Colonic mucosa (tissue), 4 donors: ENCODE data around the gene SLC17A7. TPM values are rescaled to one million over a fixed set of nuclear protein-coding genes. Genes with fewer than 3 reads are reported as not detected.

Source experiments
- DNase-seq: peaks from one replicate; pipeline ENCODE4 v3.0.0-alpha.2; 2020
- H3K27ac ChIP-seq: fragments of 200-600 bp; one replicate; pipeline ENCODE4 v1.8.0; 2021
- H3K27me3 ChIP-seq: fragments of 200-600 bp; one replicate; pipeline ENCODE4 v1.8.0; 2021
- H3K36me3 ChIP-seq: fragments of 200-600 bp; one replicate; pipeline ENCODE4 v1.8.0; 2021
- H3K4me1 ChIP-seq: fragments of 200-600 bp; one replicate; pipeline ENCODE4 v1.8.0; 2021; ENCODE audit warnings: mild to moderate bottlenecking
- H3K4me3 ChIP-seq: fragments of 200-600 bp; one replicate; pipeline ENCODE4 v1.8.0; 2021
- H3K9ac ChIP-seq, 2 donors: one replicate each; pipeline ENCODE4 v1.7.0; 2013; ENCODE audit warnings: control low read depth in 2 of 2, low read depth in 2 of 2, low read length in 2 of 2
- H3K9me3 ChIP-seq: fragments of 200-600 bp; one replicate; pipeline ENCODE4 v1.8.0; 2021
- CTCF ChIP-seq: fragments of 200-600 bp; IDR thresholded peaks from one replicate; pipeline ENCODE4 v1.8.0; 2022; ENCODE audit warnings: antibody characterized with exemption, mild to moderate bottlenecking
- intact Hi-C: fragments of 100-400 bp; cut with DNase I; formaldehyde crosslinking; loops from one replicate; pipeline ENCODE4 v1.14.1; 2022
- total RNA-seq, 2 donors: library from RNA; stranded (reverse); fragmentation: NEBNext Ultra II Directional in 1 of 2; extraction: Animal tissue kit (Norgen Biotek cat#: 25700) in 1 of 2; gene quantifications; one replicate each; pipeline ENCODE4 v1.2.1, GENCODE V29; 2021
- donor health status: healthy.
- donor health status: DM: no; HTN: no; CAD: no.
- donor health status: DM: no; HTN: no; CAD: no.

The SLC17A7 gene
- total RNA-seq, 2 donors from 2014 or later = 0.21 to 0.25 TPM

GRCh38 chr19:49472936-49473335, 31.6 kb upstream of the SLC17A7 start:
- H3K27me3 ChIP-seq = no peaks in the 10 kb centered on the region
- H3K4me1 ChIP-seq = no peaks in the 10 kb centered on the region
- H3K27ac ChIP-seq = peak overlapping the region; percentile 27
- intact Hi-C loops = no loop called here
- no peak for DNase-seq
- TF ChIP-seq CTCF = no peak
- H3K9me3 ChIP-seq = no peaks in the 10 kb centered on the region
- H3K9ac ChIP-seq = no peak overlapping the region
- no peak overlapping the region for H3K4me3 ChIP-seq
- H3K36me3 ChIP-seq = no peaks in the 10 kb centered on the region

GRCh38 chr19:49470615-49470978, 29.3 kb upstream of the SLC17A7 start:
- Histone ChIP-seq H3K4me1 (no peaks in the 10 kb centered on the region), H3K9me3 (no peaks in the 10 kb centered on the region), H3K36me3 (no peaks in the 10 kb centered on the region), H3K4me3 (no peak overlapping the region), H3K27ac (peak overlapping the region; percentile 9), H3K9ac (no peak overlapping the region), H3K27me3 (no peaks in the 10 kb centered on the region)
- intact Hi-C loops = no loop called here
- no peak for DNase-seq
- no peak for TF ChIP-seq CTCF

GRCh38 chr19:49469828-49470614, 28.7 kb upstream of the SLC17A7 start:
- intact Hi-C loops = no loop called here
- peak; percentile 15 for TF ChIP-seq CTCF
- DNase-seq = no peak

GRCh38 chr19:49468746-49469447, 27.6 kb upstream of the SLC17A7 start:
- Histone ChIP-seq H3K36me3 (no peaks in the 10 kb centered on the region), H3K27me3 (no peaks in the 10 kb centered on the region), H3K4me3 (no peak overlapping the region), H3K9me3 (no peaks in the 10 kb centered on the region), H3K9ac (no peak overlapping the region), H3K4me1 (no peaks in the 10 kb centered on the region), H3K27ac (peak overlapping the region; percentile 47)
- peak; percentile 67 for DNase-seq
- TF ChIP-seq CTCF = no peak
- intact Hi-C loops = no loop called here

More at GRCh38 chr19:49469828-49470614, 28.7 kb upstream of the SLC17A7 start:
- Histone ChIP-seq H3K9ac (no peak overlapping the region), H3K27me3 (no peaks in the 10 kb centered on the region), H3K4me3 (no peak overlapping the region), H3K9me3 (no peaks in the 10 kb centered on the region), H3K36me3 (no peaks in the 10 kb centered on the region), H3K4me1 (no peaks in the 10 kb centered on the region), H3K27ac (peak overlapping the region; percentile 47)

- Histone ChIP-seq H3K9me3 (no peaks in the 10 kb centered on the region), H3K27me3 (no peaks in the 10 kb centered on the region), H3K4me3 (no peak overlapping the region), H3K9ac (no peak overlapping the region), H3K27ac (peak overlapping the region; percentile 47), H3K4me1 (no peaks in the 10 kb centered on the region), H3K36me3 (no peaks in the 10 kb centered on the region)
- TF ChIP-seq CTCF = no peak
- intact Hi-C loops = no loop called here
- DNase-seq = no peak
Observed at GRCh38 chr19:49468199-49468598, 26.9 kb upstream of the SLC17A7 start.
